AG09309 (cell line): ENCODE measurements around the gene DAPK1.

Experiments used
- DNase-seq: peaks from one replicate; pipeline ENCODE4 v3.0.0-alpha.2; 2010; ENCODE audit warnings: low read depth
- H3K4me3 ChIP-seq: 2 replicates; pipeline ENCODE4 v1.5.1; 2011; ENCODE audit warnings: mild to moderate bottlenecking, low read depth, low read length, moderate library complexity; ENCODE audit not compliant: control insufficient read depth
- TF ChIP-seq, protein P1 (sequence below): IDR thresholded peaks from 2 replicates; pipeline ENCODE4 v1.5.1; 2011; ENCODE audit warnings: mild to moderate bottlenecking, low read depth, low read length, inconsistent platforms; ENCODE audit not compliant: insufficient read depth, control insufficient read depth; ENCODE audit errors: missing control alignments

The DAPK1 gene

DNA sequence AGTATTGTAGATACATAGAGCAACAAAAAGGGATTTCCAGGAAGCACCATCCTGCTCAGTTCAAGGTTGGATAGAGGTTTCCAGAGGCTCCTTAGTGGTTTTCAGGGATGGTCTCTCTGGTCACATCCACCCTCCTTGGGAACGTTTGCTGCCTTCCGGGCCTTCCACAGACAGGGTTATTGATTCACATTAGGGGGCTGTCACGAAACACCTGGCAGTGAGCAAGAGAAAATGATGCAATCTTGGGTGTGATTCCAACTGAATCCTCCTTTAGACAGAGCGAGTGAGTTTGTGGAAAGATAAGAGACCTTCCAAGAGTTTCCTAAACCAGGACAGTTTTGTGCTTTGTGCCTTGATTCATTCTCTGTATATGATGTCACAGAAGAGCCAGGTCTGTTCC is 184.4 kb downstream of the DAPK1 start:
- DNase-seq, result no peak
- no peak overlapping the region for H3K4me3 ChIP-seq
- TF ChIP-seq, protein P1, sequence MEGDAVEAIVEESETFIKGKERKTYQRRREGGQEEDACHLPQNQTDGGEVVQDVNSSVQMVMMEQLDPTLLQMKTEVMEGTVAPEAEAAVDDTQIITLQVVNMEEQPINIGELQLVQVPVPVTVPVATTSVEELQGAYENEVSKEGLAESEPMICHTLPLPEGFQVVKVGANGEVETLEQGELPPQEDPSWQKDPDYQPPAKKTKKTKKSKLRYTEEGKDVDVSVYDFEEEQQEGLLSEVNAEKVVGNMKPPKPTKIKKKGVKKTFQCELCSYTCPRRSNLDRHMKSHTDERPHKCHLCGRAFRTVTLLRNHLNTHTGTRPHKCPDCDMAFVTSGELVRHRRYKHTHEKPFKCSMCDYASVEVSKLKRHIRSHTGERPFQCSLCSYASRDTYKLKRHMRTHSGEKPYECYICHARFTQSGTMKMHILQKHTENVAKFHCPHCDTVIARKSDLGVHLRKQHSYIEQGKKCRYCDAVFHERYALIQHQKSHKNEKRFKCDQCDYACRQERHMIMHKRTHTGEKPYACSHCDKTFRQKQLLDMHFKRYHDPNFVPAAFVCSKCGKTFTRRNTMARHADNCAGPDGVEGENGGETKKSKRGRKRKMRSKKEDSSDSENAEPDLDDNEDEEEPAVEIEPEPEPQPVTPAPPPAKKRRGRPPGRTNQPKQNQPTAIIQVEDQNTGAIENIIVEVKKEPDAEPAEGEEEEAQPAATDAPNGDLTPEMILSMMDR, result no peak

DNA sequence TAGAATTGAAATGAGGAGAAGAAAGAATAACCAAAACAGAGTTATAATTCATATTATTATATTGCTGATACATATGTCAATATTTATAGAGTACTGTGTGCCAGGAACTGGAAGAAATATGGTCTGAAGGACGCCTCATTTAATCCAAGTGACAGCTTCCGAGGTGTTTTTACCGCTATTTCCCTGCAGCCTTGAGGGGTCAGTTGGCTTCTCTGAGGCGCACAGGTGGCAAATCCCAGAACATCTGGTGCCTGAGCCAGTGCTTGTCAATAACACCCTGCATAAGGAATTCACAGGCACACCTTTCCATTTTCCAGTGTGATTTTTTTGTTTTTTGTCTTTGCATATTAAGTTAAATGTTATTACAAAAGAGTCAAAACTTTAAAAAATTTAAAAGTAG is 185.0 kb downstream of the DAPK1 start:
- no peak for DNase-seq
- no peak overlapping the region for H3K4me3 ChIP-seq
- TF ChIP-seq, protein P1, result no peak

DNA sequence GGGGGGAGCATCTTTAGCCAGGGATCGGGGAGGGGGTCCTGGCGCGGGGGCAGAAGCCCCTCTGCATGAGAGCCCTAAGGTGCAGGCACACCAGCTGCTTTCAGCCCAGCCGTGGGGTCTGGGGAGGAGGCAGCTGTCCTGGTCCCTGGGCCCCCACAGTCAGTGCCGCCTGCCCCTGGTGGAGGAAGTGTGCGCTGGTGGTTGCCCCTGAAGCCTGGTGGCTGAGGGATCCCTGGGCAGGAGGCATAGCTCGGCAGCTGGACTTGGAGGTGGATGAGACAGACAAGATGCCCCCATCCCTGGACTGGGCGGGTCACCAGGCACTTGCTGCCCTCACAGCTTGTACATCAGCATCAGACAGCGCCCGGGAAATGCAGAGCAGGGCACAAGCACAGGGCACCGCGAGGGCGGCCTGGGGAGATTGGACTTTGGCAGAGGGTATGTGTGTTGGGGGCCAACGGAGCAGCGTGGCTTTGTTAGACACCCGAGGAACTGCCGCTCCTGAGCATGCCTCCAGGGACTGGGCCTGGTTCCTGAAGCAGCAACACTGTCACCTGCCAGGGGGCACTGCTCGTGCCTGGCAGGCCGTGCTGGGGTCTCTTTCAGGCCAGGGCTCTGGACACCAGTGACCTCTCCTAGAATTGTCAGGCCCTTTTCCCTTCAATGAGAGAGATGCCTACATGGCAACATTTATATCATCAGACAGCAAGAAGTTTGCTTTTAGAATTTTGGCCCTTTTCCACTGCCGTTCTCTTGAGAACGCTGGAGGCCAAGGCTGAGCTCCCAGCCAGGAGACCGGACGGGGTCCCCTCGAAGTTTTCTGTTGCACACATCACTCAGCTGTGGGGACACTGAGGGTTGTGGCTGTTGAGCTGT is 186.3 kb downstream of the DAPK1 start:
- no peak for DNase-seq
- TF ChIP-seq, protein P1, result no peak
- no peak overlapping the region for H3K4me3 ChIP-seq

DNA sequence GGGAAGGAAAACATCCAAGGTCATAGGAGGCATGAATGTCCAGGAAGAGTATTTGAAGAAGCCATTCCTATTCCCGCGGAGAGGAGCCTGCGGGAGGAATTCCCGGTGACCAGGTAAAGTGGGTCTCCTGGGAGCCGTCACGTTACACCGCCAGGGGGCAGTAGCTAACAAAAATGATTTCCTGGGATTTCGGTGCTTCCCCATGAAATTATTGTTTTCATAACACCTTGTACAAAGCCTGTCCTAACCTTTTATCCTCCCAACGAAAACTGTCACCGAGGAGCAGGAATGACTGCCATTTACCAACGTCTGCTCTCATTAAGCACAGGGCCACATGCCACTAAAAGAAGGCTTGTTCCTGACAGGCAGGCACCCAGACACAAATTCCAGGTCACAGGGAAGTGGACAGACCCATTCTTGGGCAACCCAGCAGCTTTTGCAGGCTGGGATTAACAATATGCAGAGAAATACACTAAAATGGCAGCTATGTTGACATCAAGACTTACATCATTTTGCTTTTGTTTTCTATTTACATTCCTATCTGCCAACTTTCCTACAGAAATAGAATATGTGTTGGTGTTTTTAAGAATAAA is 187.1 kb downstream of the DAPK1 start:
- no peak for DNase-seq
- TF ChIP-seq, protein P1, result peak; percentile 77

DNA sequence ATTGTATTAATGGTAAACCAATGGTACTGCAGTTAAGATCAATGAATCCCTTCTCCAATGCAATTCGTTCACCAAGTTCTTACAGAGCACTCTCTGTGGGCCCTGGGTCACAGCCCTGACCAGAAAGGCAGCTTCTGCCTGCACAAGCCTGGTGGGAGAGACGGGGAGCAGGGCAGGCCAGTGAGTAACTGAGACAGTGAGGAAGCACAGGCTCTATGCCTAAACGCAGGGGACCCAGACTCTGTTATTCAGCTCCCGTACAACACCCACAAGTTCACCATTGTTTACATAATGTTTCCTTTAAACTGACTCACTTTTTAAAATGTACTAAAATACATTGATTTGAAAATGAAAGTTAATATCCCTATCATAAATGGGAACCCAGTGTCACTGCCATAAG is 187.8 kb downstream of the DAPK1 start:
- TF ChIP-seq, protein P1, result no peak
- H3K4me3 ChIP-seq, result no peak overlapping the region
- DNase-seq, result no peak

More for the DNA sequence above, 187.1 kb downstream of the DAPK1 start:
- no peak overlapping the region for H3K4me3 ChIP-seq

DNA sequence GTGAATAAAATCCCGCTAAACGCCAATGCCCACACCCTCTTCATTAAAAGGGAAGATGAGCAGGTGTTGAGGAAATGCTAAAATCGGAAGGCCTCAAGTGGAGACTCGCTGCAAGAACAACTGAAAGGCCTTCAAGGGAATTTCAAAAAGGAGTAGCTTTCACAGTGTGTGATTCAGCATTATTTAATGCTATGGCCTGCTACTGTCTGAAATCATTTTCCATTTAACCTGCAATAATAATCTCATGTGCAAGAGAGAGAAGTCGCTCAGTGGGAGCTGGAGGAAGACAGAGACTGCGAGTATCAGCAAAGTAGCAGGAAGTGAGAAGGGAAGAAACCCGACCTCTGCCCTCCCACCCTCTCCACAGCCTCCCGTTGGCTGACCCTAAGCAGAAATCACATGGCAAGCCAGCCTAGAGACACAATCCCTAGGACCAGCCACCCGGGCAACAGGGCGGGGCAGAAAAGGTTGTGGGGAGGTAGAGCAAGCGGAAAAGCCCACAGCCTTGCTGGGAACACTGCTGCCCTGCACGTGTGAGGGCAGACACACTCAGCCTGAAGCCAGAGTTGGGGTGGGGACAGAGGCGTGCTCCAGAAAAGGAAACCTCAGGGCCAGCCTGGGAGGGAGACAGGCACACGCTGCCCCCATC is 188.3 kb downstream of the DAPK1 start:
- H3K4me3 ChIP-seq, result no peak overlapping the region
- TF ChIP-seq, protein P1, result no peak
- DNase-seq, result no peak
